ENCODE measurements around the gene KAT2A.
A peak's percentile ranks its signal among the peaks of the same experiment; 100 is the strongest.

Gene KAT2A

DNA sequence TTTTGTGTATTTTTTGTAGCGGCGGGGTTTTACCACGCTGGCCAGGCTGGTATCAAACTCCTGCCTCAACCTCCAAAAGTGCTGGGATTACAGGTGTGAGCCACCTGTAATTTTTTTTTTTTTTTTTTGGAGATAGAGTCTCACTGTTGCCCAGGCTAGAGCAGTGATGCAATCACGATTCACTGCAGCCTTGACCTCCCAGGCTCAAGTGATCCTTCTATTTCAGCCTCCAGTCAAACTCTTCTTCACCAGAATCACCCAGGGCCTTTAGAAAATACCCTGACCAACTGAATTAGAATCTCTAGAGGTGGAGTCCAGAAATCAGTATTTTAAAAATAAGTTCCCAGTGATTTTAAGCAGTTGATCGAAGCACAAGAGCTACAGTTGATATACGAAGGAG, 14.0 kb upstream of the KAT2A start:
- no peak for DNase-seq

DNA sequence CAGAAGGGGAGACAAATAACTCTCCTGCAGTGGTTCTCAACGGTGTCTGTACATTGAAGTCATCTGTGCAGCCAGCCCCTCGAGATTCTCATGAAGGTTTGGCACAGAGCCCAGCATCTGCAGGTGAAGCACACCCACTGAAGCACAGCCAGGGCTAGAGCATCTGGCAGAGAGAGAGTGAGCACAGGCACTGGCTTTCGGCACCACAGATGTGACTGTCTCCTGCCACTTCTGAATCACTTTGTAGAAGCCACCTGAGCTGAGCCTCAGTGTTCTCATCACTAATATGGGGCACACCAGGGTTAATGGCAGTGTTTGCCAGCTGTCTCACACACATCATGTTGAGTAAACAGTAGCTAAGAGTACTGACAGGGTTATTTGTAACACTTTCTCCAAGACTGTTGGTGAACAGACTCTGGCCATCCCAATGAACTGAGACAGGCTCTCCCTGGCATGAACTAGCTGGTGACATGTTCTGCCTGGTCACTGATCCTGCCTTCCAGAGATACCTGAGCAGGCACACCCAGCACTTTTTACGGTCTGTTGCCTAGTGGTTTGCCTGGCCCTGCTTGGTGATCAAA, 12.4 kb upstream of the KAT2A start:
- peak; percentile 91 for DNase-seq

DNA sequence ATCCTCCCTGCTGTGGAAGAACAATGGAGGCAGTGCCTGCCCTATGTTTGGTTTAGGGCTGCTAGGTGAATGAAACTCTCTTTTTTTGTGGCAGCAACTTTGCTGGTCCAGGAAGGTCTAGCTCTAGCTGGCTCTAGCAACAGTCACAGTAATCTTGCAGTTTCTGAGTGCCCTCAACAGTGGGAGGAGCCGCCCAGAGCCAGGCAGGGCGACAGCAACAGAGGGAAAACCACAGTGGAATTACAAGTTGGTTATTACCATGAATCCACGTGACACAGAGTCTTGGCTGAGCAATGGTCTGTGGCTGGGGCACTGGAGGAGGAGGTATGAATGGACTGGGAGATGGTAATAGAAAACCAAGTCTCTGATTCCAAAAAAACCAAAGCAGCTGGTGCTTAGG, 11.8 kb upstream of the KAT2A start:
- peak; percentile 47 for DNase-seq

DNA sequence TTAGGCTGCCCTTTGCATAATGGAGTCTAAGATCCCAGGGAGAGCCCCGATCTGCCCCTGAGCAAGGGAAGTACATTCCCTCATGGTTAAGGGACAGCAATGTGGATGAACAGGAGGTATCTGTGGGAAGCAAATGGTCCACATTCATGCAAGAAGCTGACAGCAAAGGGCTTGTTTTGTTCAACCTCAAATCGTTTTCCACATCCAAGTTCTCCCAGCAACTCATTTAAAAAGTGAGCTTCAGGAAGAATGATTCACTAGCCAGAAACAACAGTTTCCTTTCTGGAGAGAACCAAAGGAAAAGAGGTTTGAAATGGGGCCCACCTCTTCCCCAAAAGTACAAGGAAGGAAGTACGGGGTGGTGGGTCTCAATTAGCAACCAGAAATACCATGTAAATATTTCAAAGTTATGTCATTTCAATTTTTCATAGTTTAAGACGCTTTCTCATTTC, 10.8 kb upstream of the KAT2A start:
- DNase-seq = no peak

DNA sequence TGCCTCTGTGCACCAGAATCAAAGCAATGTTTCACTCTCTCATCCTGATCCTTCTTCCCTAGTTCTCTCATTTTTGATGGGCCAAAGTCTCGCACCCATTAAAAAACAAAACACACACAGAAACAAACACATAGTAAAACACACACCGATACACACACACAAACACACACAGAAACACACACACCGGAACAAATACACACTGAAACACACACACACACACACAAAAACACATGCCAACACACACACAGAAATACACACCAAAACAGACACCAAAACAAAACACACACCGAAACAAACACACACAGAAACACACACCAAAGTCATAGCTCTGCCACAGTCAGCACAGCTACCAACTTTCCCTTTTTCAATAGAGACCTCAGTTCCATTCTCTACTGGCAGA, 10.1 kb upstream of the KAT2A start:
- no peak for DNase-seq

DNA sequence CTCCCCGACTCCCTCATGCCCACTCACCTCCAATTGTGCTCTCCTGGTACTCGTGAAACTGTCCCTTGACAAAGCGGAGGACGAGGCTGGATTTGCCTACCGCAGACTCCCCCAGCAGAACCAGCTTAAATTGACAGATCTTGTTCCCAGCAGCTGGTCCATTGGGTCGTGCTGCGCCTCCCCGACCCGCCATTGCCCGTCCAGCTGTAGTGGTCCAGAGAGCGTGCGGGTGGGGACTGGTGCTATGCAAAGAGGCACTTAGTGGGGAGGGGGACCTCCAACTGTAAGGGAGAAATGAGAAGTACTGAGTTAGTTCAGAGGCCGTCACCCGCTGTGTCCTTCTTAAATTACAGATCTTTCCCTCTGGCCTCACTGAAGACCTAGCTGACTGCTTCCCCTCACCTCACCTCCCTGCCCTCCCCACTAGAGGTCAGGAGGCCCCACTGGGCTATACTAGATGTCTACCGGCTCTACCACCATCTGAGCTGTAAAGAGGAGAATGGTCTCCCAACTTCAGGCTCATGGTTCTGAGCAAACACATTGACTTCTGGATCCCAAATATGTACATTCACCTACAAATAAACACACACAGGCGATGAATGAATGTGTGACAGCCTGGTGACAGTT, 9.3 kb upstream of the KAT2A start:
- DNase-seq = no peak

DNA sequence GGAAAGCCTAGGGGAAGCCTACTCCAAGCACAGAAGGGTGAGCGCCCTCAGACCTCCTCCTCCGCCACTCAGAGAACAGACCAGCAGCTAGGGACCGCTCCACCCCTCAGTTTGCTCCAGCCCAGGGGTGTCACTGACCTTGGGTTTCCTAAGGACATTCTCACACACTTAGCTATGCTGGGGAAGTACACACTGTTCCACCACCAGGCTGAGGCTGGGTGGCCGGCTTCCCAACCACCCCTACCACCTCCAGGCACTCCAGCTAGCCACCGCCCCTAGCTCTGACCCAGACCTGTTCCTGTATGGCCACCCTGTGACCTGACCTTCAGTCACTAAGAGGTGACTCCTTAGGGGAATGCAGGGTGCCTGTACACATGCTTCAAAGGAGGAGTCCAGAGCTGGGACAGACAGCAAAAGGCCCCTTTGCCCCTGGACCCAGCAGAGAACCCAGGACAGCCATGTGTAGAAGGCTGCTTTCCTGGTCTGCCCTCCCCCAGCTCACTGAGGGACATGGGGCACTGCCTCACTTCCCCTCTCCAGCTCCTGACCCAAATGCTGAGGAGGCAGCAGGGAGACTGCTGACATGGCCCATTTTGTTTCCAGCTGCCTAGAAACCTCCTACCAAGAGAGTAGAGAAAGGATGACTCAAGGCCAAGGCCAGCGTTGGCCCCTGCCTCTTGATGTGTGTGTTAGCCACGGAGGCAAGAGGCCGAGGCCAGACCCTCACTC, 8.1 kb upstream of the KAT2A start:
- DNase-seq = no peak

DNA sequence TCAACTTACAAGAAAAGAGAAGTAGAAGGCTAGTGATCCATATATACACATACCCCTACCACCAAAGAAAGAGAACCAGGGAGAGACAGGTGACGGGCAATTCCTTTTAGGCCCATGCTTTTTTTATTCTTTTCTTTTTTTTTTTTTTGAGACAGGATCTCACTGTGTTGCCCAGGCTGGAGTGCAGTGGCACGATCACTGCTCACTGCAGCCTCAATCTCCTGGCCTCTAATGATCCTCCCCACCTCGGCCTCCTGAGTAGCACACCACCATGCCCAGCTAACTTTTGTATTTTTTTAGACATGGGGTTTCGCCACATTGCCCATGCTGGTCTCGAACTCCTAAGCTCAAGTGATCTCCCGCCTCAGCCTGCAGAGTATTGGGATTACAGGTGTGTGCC, 6.2 kb upstream of the KAT2A start:
- no peak for DNase-seq

DNA sequence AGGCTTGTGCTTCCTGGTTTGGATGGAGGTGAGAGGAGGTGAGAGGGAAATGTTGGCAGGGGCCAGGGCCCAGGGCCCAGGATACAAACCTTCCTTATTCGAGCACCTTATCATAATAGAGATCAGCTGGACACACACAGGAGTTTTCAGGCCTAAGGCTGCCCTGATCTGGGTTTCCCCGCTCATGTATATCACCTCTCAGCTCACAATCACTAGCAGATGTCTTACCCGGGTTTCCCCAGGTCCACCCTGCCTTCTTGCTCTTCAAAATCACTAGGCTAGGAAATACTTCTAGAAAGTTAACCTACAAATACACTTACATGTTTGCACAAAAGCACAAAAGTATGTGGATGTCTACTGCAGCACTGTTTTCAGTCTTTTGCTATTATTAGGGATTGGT, 5.7 kb upstream of the KAT2A start:
- DNase-seq = no peak

DNA sequence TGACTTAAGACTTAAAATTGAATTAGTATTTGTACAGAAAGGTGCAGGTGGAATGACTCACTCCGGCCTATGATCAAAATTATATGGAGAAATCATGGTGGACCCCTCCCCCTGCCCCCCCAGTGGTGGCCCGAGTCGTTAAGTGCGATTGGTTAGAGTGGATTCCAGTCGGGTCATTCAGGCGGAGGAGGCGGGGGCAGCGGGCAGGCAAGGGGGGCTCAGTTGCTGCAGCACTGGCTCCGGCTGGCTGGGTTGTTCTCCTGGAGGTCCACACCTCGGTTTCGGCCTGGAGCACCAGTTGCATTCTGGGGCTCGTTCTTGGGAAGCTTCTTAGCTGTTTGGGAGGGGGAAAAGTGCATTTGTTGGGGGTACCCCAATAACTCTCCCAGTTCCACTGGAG, 4.4 kb upstream of the KAT2A start:
- no peak for DNase-seq

DNA sequence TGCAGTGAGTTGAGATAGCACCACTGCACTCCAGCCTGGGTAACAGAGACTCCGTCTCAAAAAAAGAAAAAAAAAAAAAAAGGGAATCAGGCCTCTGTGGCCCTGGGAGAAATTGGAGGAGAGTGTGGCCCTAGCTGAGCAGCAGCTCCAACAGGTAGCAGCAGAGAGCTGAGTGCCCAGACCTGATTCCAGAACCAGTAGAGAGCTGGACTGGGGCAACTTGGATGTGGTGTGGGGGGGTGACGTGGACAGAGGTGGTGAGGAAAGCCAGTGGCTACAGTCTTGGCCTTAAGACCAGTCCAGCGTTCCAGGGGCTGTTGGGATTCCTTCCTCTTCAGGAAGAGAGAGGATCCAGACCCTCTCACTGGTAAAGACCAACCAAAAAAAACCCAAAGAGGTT, 3.1 kb upstream of the KAT2A start:
- no peak for DNase-seq

DNA sequence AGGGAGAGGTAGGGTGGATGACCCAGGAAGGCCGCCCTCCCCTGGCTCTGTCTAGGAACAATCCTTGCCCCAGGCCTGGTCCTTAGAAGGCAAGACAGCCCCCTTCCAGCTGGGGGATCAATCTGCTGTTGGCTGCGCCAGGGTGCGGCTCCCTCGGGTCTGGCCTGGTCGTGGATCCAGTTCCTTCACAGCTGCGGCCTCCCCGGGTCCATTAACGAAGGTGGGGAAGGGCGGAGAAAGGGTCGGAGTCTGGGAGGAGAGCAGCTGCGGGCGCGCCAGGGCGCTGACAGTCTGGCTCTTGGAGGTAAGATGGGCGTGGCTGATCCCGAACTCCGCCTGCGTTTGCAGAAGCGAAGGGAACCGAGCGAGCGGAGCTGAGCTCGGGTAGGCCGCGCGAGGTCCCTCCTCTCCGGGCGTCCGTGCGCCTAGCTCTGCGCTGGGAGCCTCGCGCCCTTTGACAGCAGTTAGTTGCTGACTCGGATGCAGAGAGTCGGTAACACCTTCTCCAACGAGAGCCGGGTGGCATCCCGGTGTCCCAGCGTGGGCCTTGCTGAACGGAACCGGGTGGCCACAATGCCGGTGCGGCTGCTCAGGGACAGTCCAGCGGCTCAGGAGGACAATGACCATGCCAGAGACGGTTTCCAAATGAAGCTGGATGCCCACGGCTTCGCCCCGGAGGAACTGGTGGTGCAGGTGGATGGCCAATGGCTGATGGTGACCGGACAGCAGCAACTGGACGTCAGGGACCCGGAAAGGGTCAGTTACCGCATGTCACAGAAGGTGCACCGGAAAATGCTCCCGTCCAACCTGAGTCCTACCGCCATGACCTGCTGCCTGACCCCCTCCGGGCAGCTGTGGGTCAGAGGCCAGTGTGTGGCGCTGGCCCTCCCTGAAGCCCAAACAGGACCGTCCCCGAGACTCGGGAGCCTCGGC, 1.5 kb upstream of the KAT2A start, which contains the start of gene HSPB9:
Gene HSPB9, plus strand, starts transcription at position 434 of the 933 bp plus-strand sequence. Its CDS starts 47 bp downstream, at position 481.
- peak; percentile 59 for DNase-seq

DNA sequence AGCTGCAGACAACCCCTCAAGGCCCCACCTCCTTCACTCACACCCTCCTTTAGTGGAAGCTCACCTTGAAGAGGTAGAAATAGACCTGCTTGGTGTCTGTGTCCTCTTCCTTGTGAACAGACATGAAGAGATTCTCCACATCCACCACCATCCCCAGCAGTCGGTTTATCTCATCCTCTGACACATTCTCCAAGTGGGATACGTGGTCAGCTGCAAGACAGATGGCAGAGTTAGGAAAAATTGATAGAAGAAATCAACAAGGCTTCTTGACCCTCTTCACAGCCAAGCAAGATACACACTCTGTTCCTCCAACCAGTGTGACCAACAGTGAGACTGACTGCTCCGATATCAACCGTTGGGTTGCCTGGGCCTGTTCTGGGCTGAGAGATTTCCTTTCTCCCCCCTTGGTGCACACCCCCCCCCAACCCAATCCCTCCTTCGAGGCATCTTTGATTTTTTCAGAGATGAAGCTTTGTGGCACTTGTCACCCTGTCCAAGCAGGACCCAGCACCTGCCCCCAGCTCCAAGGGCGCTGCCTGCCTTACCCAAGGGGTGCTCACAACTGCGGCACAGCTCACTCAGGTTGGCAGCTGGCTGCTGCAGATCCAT, 902 bp downstream of the KAT2A start:
- no peak for DNase-seq

DNA sequence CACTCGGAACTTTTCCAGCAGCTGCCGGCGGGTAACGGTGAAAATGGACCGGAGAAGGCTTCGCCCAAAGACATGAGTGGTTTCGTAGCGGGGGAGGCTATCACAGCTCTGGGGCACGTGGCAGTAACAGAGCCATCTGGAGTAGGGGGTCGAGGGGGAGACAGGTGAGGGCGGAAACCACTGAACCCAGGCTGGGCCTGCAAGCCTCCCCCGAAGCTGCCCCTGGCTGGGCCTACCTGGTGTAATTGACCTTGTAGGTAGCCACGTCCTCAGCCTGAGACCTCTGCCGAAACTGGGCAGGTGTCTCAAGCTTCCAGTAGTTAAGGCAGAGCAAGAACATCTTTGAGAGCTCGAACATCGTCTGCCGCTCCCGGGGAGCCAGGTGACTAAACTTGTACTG, 1.9 kb downstream of the KAT2A start:
- no peak for DNase-seq

DNA sequence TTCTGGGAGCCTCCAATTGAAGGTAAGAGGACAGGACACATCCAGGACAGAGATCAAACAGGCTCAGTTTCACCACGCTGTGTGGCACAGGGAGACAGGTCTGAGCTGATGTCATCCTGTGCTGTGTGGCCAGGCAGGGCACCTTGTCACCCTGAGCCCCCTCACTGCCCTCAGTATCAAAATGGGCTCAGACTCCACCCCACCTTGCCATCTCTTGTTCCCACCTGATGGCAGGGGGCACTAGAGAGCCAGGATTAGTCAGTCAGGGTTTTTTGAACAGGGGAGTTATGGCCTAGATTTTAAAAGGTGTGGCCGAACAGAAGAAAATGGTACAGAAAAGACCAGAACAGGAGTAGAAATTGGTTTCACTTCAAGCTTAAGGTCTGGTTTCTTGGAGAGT, 2.6 kb downstream of the KAT2A start:
- peak; percentile 4 for DNase-seq

DNA sequence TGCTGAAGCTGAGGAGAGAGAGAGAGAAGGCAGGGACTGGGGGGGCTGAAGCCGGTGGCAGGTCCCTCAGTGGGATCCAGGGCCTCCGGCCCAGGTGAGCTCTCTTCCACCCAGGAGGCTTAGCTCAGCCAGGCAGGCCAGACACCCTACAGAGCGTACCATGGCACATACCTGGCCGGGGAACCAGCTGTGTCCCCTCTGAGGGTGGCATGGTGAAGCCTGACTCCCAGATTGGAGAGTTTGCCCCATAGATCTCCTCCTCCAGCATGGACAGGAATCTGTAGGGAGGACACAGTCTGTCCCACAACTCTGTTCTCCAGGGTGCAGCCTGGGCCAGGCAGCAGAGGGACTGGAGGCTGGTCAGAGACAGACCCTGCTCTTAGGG, 3.0 kb downstream of the KAT2A start:
- no peak for DNase-seq

DNA sequence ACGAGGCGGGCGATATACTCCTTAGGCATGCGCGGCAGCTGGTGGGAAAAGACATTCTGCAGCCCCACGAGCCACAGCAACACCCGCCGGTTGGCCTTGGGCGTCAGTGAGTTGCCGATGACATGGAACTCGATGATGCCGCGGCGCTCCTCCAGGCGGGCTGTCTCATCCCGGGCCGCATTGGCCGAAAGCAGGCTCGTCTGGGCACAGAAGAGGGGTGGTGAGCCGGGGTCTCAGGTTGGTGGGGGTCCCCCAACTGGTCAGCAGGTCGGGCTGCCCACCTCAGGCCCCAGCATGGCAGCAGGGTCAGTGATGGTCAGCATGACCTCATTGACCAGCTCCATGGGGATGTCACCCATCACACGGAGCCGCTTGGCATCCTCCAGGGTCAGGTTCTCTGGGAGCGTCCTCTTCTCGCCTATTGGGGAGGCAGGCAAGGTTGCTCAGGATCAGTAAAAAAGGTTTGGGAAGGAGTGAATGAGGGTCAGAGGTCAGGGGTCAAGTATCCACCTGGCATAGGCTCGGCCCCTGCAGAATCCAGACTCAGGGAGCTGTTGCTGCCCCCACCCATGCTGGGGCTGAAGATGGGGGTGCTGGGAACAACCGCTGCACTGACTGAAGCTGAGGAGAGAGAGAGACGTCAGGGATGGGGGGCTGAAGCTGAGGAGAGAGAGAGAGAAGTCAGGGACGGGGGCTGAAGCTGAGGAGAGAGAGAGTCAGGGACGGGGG, 3.6 kb downstream of the KAT2A start:
- DNase-seq = no peak

DNA sequence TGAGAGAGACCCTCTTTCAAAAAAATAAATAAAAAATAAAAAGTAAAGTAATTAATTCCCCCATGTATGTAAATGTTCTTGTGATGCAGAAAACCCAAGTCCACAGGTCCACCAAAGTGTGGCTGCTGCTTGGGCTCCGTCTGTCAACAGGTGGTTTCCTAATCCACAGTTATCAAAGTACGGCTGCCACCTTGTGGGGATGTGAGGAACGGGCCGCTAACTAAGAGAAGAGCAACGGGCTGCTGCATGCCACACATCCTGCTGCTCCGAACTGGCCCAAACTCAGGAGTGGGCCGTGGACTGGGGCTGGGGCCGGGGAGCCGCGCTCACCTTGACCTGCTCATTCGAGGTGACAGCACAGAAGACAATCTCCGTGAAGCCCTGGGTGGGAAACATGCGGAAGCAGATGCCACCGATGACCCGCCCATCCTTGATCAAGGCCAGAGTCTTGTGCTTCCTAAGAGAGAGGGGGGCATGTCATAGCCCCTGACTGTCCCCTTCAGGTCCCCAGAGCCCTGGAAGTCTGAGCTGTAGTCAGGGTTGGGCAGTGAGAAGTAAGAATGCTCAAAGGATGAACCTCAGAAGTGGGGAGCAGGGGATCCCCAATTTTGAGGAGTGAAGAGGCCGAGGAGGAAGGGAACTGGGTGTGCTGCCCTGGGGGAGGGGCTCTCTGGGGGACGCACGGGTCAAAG, 4.3 kb downstream of the KAT2A start:
- peak; percentile 35 for DNase-seq

DNA sequence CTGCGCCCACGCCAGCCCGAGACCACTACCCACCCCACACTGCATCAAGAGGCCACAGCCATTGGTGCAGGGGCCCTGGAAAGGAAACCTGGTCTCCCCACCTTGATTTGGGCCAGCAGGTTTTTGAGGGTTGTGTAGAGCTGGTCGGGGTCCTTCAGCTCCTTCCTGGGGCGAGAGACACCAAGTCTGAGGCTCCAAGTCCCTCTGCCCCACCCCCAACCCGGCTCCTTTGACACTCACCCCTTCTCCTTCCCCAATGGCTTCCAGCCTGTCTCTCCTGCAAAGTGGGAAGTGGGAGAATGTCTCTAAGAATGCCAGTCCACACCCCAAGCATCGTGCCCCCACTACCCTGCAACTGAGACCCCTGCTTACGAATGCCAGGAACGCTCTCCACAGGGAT, 7.0 kb downstream of the KAT2A start:
- DNase-seq = no peak

DNA sequence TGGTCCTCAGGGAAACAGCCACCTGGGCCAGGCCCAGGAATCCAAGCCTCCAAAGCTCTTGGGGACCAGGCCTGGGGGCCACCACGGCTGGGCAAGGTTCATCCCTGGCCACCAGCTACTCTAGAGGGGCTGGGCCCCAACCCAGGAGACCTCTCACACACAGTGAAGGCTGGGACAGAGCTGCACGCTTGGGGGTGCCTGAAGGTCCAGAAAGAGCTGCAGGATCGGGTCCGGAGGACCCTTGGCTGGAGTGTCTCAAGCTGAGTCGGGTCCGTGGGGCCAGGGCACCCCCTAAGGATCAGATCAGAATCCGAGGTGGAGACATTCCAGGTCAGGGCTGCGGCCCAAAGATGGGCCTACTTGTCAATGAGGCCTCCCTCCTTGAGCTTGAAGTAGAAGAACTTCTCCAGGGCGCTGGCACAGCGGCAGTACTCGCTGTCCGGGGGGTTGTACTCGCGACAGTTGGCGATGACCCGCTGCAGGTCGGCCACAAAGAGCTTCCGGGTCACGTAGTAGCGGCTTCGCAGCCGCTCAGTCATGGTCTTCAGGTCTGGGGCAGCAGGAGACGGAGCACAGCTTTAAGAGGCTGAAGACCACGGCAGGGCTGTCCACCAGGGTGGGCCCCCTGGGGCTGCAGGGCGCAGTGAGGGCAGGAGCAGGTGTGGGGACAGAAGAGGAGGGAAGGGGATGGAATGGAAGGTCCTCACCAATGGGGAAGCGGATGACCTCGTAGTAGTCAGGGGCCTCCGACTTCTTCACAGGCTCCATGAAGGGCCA, 7.7 kb downstream of the KAT2A start:
- no peak for DNase-seq
